T-cell (primary cell): ENCODE data around the gene GABRG3. TPM values are rescaled to one million over a fixed set of nuclear protein-coding genes. Genes with fewer than 3 reads are reported as not detected.

Source experiments
- ATAC-seq, 4 experiments: fragments of 200-7000 bp in 3 of 4; fragments of 150-1000 bp in 1 of 4; cut with Tn5 transposase; replicated peaks in 1 of 4; 1 replicate in 3 of 4; 2 replicates in 1 of 4; pipeline ENCODE4 v1.10.0; 2021; ENCODE audit warnings: moderate library complexity in 3 of 4, mild to moderate bottlenecking in 2 of 4, moderate number of reproducible peaks in 1 of 4
- CTCF ChIA-PET, 2 donors: fragments of 300-600 bp; sonication (Branson Sonifier 250); formaldehyde crosslinking; loops; one replicate each; lab custom pipeline; 2022; ENCODE audit warnings: antibody characterized with exemption in 2 of 2; lab: Charles Lee
- POLR2A ChIA-PET, 2 donors: fragments of 300-600 bp; sonication (Branson Sonifier 250); formaldehyde crosslinking; loops; one replicate each; lab custom pipeline; 2022; ENCODE audit warnings: antibody characterized with exemption in 2 of 2; lab: Charles Lee
- DNase-seq, 35 experiments: peaks; one replicate each; pipeline versions ENCODE4 v3.0.0 to v3.0.0-alpha.2; 2013 to 2023
- H3K27ac ChIP-seq: one replicate; pipeline ENCODE4 v1.5.1; 2013; ENCODE audit warnings: low read length
- H3K27me3 ChIP-seq, 2 experiments: replicated peaks in 1 of 2; 1 replicate in 1 of 2; 2 replicates in 1 of 2; pipeline versions ENCODE4 v1.6.1 to v1.7.0; 2013; ENCODE audit warnings: low read length in 1 of 2, mixed read lengths in 1 of 2; ENCODE audit not compliant: control insufficient read depth in 2 of 2, insufficient read depth in 2 of 2; ENCODE audit errors: extremely low read depth in 1 of 2
- H3K36me3 ChIP-seq, 2 donors: 1 replicate in 1 of 2; 2 replicates in 1 of 2; pipeline versions ENCODE4 v1.6.1 to v1.7.0; 2013; ENCODE audit warnings: low read length in 1 of 2; ENCODE audit not compliant: control insufficient read depth in 2 of 2, insufficient read depth in 1 of 2; ENCODE audit errors: extremely low read depth in 1 of 2
- H3K4me1 ChIP-seq, 2 experiments: 1 replicate in 1 of 2; 2 replicates in 1 of 2; pipeline versions ENCODE4 v1.6.1 to v1.7.0; 2013; ENCODE audit warnings: low read length in 2 of 2, mixed read lengths in 1 of 2; ENCODE audit not compliant: insufficient read depth in 2 of 2, control insufficient read depth in 1 of 2; ENCODE audit errors: extremely low read depth in 1 of 2
- H3K4me3 ChIP-seq, 2 donors: 1 replicate in 1 of 2; 2 replicates in 1 of 2; pipeline versions ENCODE4 v1.5.1 to v1.7.0; 2013; ENCODE audit warnings: mild to moderate bottlenecking in 2 of 2, low read length in 1 of 2, moderate library complexity in 1 of 2; ENCODE audit not compliant: control insufficient read depth in 1 of 2; ENCODE audit errors: extremely low read depth in 1 of 2
- H3K9me3 ChIP-seq: 2 replicates; pipeline ENCODE4 v1.7.0; 2013
- H3K27ac Mint-ChIP-seq, 2 donors: one replicate each; pipeline ENCODE4 v1.8.0; 2020 to 2021; ENCODE audit warnings: mild to moderate bottlenecking in 2 of 2, mixed read lengths in 2 of 2
- H3K27me3 Mint-ChIP-seq, 2 donors: one replicate each; pipeline ENCODE4 v1.8.0; 2021 to 2022; ENCODE audit warnings: mixed read lengths in 2 of 2
- H3K36me3 Mint-ChIP-seq: one replicate; pipeline ENCODE4 v1.8.0; 2021; ENCODE audit warnings: mixed read lengths
- H3K4me1 Mint-ChIP-seq, 3 donors: one replicate each; pipeline ENCODE4 v1.8.0; 2020 to 2022; ENCODE audit warnings: mixed read lengths in 3 of 3, mild to moderate bottlenecking in 1 of 3
- H3K4me3 Mint-ChIP-seq, 3 donors: one replicate each; pipeline ENCODE4 v1.8.0; 2020 to 2022; ENCODE audit warnings: mild to moderate bottlenecking in 3 of 3, mixed read lengths in 3 of 3, moderate library complexity in 3 of 3
- H3K9me3 Mint-ChIP-seq, 3 donors: one replicate each; pipeline ENCODE4 v1.8.0; 2020 to 2022; ENCODE audit warnings: mixed read lengths in 3 of 3
- WGBS: methylation state at CpG from one replicate; pipeline ENCODE4 v1.1.5; 2013; ENCODE audit warnings: missing lambda C conversion rate; ENCODE audit not compliant: insufficient coverage; 5-methylcytosine and 5-hydroxymethylcytosine counted together
- total RNA-seq, 35 experiments: library from RNA in 6 of 35; stranded (reverse) in 6 of 35; fragments of 120-200 nt in 1 of 35; gene quantifications; one replicate each; pipeline versions ENCODE4 v1.2.1 to v1.2.4 and lab custom pipeline; 2013 to 2026

The GABRG3 gene
- total RNA-seq, 5 donors from 2014 or later (not counting 1 experiment from before 2014, with no cell fraction given): not detected

DNA sequence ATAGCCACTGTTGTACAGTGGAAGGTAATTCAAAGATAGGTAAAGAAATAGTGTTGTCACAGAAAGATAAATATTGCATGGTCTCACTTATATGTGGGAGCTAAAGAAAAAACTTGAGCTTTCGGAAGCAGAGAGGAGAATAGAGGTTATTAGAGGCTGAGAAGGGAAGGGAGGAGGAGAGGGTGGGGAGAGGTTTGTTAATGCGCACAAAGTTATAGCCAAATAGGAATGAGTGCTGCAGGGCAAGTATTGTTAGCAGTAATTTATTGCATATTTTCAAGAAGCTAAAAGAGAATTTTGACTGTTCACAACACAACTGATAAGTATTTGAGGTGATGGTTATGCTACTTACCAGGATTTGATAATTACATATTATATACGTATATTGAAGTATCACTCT lies 154.2 kb downstream of the GABRG3 start:
- peaks cover 3 to 27% (median 19%) of the 10 kb centered on the region in 3 donors for H3K9me3 Mint-ChIP-seq
- no peak overlapping the region for H3K27ac Mint-ChIP-seq
- H3K4me3 Mint-ChIP-seq: no peak overlapping the region
- Histone ChIP-seq H3K36me3 (no peaks in the 10 kb centered on the region), H3K27ac (no peak overlapping the region), H3K4me3 (no peak overlapping the region), H3K27me3 (no peaks in the 10 kb centered on the region), H3K4me1 (no peaks in the 10 kb centered on the region), H3K9me3 (no peaks in the 10 kb centered on the region)
- 91% methylated on average over 1 of the region's 3 CpGs for WGBS
- no peaks in the 10 kb centered on the region for H3K27me3 Mint-ChIP-seq
- ChIA-PET POLR2A (no interaction called here), CTCF (no interaction called here)
- DNase-seq (no peak), ATAC-seq (no peak)
- H3K4me1 Mint-ChIP-seq: no peaks in the 10 kb centered on the region
- no peaks in the 10 kb centered on the region for H3K36me3 Mint-ChIP-seq

DNA sequence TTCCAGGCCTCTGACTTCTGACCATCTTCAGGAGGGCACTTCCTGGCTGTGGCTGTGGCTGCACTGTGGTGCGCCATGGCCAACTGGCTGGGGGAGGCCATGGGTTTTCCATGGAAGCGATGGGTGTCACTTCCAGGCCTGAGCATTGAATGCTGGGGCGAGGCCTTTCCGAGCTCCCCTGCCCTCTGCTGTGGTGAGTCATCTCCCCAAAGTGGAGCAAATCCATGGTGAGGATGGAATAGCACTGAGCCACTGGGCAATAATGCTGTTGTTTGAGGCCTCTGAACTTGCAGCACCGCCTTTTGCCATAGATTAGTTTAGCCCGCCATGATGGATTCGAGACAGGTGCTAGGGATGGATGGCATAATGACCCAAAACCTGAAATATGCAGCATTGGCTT lies 155.5 kb downstream of the GABRG3 start:
- DNase-seq (no peak), ATAC-seq (no peak)
- CTCF ChIA-PET: no interaction called here
- Mint-ChIP-seq H3K4me3 (no peak overlapping the region), H3K9me3 (peaks cover 7 to 33% (median 26%) of the 10 kb centered on the region in 3 donors), H3K36me3 (no peaks in the 10 kb centered on the region), H3K27ac (no peak overlapping the region), H3K27me3 (no peaks in the 10 kb centered on the region), H3K4me1 (no peaks in the 10 kb centered on the region)
- H3K9me3 ChIP-seq: no peaks in the 10 kb centered on the region
- no peaks in the 10 kb centered on the region for H3K27me3 ChIP-seq
- no peaks in the 10 kb centered on the region for H3K36me3 ChIP-seq
- POLR2A ChIA-PET: no interaction called here
- H3K27ac ChIP-seq: no peak overlapping the region
- WGBS: 93% methylated on average over 6 of the region's 7 CpGs
- H3K4me1 ChIP-seq: no peaks in the 10 kb centered on the region
- no peak overlapping the region for H3K4me3 ChIP-seq

DNA sequence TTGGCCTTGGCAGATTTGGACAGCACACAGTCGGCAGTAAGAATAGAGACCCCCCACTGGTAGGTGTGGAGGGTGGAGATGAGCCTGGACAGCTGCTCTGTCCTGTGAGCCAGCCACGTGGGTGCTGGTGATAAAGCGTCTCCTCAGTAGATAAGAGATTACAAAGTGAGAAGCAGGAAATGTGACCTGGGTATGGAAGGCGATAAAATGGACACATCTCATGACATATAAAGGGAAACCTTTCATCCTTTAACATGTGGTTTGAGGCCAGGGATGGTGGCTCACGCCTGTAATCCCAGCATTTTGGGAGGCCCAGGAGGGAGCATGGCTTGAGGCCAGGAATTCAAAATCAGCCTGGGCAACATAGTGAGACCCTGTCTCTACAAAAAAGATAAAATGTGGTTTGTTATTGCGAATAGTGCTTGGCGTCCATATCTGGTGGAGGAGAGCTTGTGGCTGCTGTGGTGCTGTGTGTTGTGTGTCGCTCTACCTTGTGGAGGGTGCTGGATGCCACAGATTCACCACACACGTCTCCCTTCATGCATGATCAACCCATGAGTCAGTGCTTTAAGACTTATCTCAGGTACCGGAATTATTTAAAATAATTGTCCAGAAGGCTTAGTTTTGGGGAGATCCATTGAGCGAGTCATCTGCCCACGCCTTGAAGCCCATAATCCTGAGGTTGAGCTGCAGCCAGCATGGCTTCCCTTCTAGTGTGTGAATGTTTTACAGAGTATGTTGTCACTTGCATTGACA lies 157.0 kb downstream of the GABRG3 start:
- H3K9me3 Mint-ChIP-seq: peaks cover 4 to 39% (median 20%) of the 10 kb centered on the region in 3 donors
- no peak overlapping the region for H3K4me3 Mint-ChIP-seq
- no peaks in the 10 kb centered on the region for H3K27me3 Mint-ChIP-seq
- H3K9me3 ChIP-seq: no peaks in the 10 kb centered on the region
- DNase-seq: no peak
- CTCF ChIA-PET: no interaction called here
- H3K4me3 ChIP-seq: no peak overlapping the region
- no peak overlapping the region for H3K27ac Mint-ChIP-seq
- H3K27ac ChIP-seq: no peak overlapping the region
- H3K4me1 Mint-ChIP-seq: no peaks in the 10 kb centered on the region
- H3K36me3 Mint-ChIP-seq: no peaks in the 10 kb centered on the region
- no peaks in the 10 kb centered on the region for H3K36me3 ChIP-seq
- POLR2A ChIA-PET: no interaction called here
- H3K4me1 ChIP-seq: no peaks in the 10 kb centered on the region
- ATAC-seq: no peak
- H3K27me3 ChIP-seq: no peaks in the 10 kb centered on the region
- WGBS: 77% methylated on average over 4 of the region's 12 CpGs

DNA sequence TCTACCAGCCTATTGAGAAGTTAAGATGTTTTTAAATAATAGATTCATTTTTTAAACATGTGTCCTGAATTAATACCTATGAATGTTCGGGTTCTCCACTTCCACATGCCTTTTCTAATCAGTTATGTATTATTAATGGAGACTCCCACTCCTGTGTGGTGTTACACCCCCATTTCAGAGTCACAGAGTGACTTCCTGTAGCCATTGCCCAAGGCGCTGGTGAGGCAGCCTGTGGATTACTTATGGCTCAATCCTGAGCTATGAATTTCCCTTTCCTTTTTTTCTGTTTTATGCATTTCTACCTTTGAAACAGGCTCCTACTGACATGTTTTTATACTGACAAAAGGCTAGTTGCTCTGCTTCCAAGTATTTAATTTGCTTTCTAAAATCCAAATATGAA lies 162.3 kb downstream of the GABRG3 start:
- DNase-seq (no peak), ATAC-seq (no peak)
- Mint-ChIP-seq H3K36me3 (no peaks in the 10 kb centered on the region), H3K27me3 (no peaks in the 10 kb centered on the region), H3K9me3 (peaks cover 13 to 28% (median 19%) of the 10 kb centered on the region in 3 donors), H3K27ac (no peak overlapping the region), H3K4me3 (no peak overlapping the region), H3K4me1 (no peaks in the 10 kb centered on the region)
- no peaks in the 10 kb centered on the region for H3K27me3 ChIP-seq
- H3K4me3 ChIP-seq: no peak overlapping the region
- ChIA-PET POLR2A (no interaction called here), CTCF (no interaction called here)
- WGBS: 60% methylated on average over 1 of the region's 2 CpGs
- no peaks in the 10 kb centered on the region for H3K9me3 ChIP-seq
- H3K27ac ChIP-seq: no peak overlapping the region
- H3K36me3 ChIP-seq: no peaks in the 10 kb centered on the region
- H3K4me1 ChIP-seq: no peaks in the 10 kb centered on the region

DNA sequence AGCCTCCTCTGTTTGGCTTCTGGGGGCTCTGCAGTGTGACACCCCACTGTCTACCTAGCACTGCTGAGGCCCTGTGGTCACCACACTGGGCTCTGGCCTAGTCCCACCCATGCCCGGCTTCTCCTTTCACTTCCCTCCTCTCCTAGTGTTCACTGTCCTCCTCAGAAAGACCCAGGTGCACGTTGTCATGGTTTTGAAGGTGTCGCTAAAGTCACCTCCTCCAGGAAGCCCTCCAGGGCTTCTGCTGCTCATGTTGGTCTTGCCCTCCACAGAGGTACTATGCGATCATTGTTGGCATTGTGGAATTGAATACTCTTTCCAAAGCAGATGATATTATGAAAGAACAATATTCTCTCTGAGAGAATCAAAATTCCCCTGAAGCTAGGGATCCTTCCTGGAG lies 163.5 kb downstream of the GABRG3 start:
- H3K27ac ChIP-seq: no peak overlapping the region
- ATAC-seq (no peak), DNase-seq (no peak)
- H3K27me3 ChIP-seq: no peaks in the 10 kb centered on the region
- CTCF ChIA-PET: no interaction called here
- Mint-ChIP-seq H3K4me3 (no peak overlapping the region), H3K36me3 (no peaks in the 10 kb centered on the region), H3K9me3 (peaks cover 20 to 34% (median 23%) of the 10 kb centered on the region in 3 donors), H3K4me1 (no peaks in the 10 kb centered on the region), H3K27ac (no peak overlapping the region), H3K27me3 (no peaks in the 10 kb centered on the region)
- no peaks in the 10 kb centered on the region for H3K9me3 ChIP-seq
- no peak overlapping the region for H3K4me3 ChIP-seq
- H3K4me1 ChIP-seq: no peaks in the 10 kb centered on the region
- WGBS: 75% methylated on average over 1 of the region's 4 CpGs
- POLR2A ChIA-PET: no interaction called here
- no peaks in the 10 kb centered on the region for H3K36me3 ChIP-seq

DNA sequence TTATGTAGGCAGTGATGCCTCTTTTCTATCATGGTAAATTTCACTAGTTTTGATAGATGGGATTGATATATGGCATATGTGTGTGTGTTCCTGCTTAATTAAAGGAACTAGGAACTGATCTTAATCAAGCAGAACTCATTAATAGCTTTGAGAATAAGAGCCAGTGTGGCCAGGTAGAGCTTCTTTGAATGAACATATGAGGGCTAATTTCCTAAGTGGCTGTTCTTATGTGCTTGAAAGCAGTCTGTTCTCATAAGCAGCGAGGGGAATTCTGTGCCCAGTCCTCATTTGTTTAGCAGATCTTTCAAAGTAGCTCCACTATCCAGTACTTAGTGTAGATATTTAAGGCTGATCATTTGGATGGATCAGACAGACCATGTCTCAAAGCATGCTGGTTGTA lies 164.2 kb downstream of the GABRG3 start:
- Histone ChIP-seq H3K4me3 (no peak overlapping the region), H3K4me1 (no peaks in the 10 kb centered on the region), H3K36me3 (no peaks in the 10 kb centered on the region), H3K27ac (no peak overlapping the region), H3K27me3 (no peaks in the 10 kb centered on the region), H3K9me3 (no peaks in the 10 kb centered on the region)
- H3K36me3 Mint-ChIP-seq: no peaks in the 10 kb centered on the region
- ChIA-PET POLR2A (no interaction called here), CTCF (no interaction called here)
- no peak overlapping the region for H3K4me3 Mint-ChIP-seq
- peaks cover 20 to 31% (median 22%) of the 10 kb centered on the region in 3 donors for H3K9me3 Mint-ChIP-seq
- no peaks in the 10 kb centered on the region for H3K27me3 Mint-ChIP-seq
- no peak overlapping the region for H3K27ac Mint-ChIP-seq
- ATAC-seq (no peak), DNase-seq (no peak)
- H3K4me1 Mint-ChIP-seq: no peaks in the 10 kb centered on the region
- no CpG with 5 or more reads among the region's 1 CpG for WGBS
